ENCODE results near the gene ESRRB.

ESRRB gene
- total RNA-seq: 0.04 to 0.12 reads per million in 2 experiments

GRCh38 chr14:76375947-76376404, at the start of gene ESRRB:
Gene ESRRB (plus strand): TSS chr14:76376137. CDS start chr14:76376402, 265 bp downstream.
- DNase-seq (ENCODE audit: low read depth): no peak

- no peak for DNase-seq (ENCODE audit: low read depth)
These were observed 48.8 kb upstream of the ESRRB start for GRCh38 chr14:76326918-76327689.

GRCh38 chr14:76328457-76329137, 47.3 kb upstream of the ESRRB start:
- no peak for DNase-seq (ENCODE audit: low read depth)

DNA sequence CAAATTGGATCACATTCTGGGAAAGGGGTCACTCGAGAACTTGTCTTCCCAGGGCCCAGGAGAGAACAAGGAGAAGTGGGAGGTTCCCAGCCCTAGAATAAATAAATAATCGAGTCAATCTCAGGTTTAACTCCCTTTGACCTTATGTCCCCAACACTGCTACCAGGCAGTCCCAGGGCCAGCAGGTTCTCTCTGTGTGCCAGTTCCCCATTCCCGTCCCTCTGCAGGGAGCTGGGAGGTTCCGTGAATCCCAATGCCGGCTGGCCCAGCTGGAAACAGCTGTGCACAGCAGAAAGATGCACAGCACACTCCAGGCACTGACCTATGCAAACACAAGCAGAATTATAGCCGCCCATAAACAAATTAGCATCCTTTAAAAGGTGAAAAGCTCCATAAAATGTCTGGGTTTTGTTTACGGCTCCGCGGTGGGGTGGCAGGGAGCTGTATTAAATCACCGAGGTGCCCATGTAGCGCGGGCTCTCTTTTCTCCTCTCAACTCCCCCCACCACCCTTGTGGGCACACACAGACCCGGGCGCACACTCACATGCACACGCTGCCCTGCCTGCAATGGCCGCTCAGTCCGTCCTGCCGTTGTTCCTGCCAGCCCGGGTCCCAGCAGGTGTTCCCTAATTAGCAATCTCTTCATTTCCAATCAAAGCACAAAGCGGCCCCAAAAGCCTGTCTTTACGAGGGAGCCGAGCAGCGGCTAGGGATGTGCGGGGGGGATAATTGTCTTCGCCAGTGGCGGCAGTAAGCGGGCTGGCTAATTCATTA, 46.6 kb upstream of the ESRRB start:
- no peak for DNase-seq (ENCODE audit: low read depth)

DNA sequence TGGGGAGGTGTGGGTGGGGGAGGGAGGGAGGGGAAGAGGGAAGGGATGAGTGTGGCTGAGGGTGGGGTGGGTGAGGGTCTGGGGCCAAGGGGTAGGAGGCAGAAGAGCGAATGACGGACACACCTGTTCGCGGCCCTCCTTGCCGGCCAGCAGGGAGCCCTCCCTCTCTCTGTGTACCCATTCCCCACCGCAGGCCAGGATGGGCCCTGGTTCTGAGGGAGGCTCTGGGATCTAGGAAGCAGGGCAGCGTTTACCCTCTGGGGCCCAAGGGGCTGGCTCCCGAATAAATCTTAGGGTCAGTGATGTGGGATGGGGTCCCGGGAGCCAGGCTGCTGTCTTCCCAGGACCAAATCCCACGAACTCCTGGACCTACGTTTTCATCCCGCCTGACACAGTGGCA, 46.0 kb upstream of the ESRRB start:
- no peak for DNase-seq (ENCODE audit: low read depth)

DNA sequence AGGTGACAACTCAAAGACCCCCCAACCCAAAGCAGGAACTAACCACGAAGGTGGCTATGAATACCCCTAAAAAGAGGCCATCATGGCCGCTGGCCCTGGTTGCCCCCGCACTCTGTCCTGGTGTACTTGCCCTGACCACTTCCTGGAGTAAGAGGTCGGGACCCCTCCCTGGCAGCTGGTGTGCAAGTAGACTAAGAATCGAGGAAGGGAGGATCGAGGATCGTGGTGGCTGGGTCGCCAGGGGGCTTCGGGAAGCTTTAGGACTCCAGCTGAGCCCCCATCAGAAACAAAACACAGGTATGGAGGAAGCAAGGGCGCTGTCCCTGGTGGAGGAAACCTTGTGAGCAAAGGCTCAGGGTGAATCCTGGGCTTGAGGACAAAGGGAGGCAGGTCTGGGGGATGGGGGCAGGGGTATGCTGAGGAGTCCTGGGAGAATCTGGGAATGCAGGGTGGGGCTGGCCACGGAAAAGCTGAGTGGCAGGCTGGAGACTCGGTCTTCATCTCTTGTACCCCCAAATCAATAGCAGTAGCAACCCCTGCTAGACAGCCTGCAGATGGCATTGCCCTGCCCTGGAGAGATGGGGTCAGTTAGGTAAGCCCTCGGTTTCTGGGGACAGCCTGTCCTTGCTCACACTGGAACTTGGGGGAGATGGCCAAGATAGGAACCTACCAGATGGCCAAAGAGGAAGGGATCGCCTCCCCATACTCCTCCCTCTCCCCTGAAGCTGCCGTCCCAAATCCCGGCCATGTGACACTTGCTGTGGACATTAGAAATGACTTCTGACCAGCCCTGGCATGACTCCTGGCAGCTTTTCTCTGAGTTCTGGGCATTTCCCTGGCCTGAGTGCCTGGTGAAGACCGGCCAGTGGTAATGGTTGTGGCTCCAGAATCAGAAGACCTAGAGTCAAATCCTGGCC, 45.3 kb upstream of the ESRRB start:
- DNase-seq (ENCODE audit: low read depth): no peak

DNA sequence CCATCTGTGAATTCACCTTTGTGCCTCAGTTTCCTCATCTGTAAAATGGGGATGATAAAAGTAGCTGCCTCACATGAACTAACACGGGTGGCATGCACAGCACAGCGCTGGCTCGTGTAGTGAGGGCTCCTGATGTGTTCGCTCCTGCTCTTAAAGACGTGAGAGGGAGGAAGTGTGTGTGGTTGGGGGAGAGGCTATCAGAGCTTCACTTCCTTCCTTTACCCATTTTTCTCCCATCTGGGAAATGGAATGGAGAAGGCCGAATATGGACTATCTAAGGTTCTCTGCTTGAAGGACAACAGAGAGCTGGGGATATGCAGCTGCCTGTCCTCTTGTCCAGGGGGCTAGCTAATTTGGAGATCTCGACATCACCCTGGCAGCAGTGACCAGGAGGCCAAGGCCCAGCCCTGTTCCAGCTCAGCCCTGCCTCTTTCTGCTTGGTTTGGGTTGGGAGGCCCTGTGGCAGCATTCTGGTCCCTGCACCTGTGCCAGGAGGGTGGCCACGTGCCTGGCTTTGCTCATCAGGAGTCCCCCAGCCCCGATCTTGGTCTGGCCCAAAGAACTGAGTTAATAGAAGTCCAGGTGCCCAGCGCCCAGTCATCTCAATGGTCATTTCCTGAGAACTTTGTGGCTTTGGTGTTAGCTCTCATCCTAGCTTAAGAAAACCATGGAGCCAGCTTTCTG, 44.5 kb upstream of the ESRRB start:
- DNase-seq (ENCODE audit: low read depth): no peak

DNA sequence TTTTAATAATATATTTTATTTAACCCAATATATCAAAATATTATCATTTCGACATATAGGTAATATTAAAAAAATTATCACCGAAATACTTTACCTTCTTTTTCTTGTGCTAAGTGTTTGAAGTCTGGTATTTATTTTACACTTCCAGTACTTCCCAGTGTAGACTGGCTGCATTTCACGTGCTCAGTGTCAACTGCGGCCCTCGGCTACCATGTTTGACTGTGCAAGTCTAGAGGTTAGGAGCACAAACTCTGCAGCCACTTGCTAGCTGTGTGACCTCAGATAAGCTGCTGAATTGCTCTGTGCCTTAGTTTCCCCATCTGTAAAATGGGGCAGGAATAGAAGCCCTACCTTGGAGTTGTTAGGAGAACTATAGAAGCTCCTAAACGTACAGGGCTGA, 42.3 kb upstream of the ESRRB start:
- DNase-seq (ENCODE audit: low read depth): no peak

- no peak for DNase-seq (ENCODE audit: low read depth)
These were observed 41.6 kb upstream of the ESRRB start for GRCh38 chr14:76334316-76334715.

- no peak for DNase-seq (ENCODE audit: low read depth)
These were observed 39.1 kb upstream of the ESRRB start for GRCh38 chr14:76336876-76337275.

DNA sequence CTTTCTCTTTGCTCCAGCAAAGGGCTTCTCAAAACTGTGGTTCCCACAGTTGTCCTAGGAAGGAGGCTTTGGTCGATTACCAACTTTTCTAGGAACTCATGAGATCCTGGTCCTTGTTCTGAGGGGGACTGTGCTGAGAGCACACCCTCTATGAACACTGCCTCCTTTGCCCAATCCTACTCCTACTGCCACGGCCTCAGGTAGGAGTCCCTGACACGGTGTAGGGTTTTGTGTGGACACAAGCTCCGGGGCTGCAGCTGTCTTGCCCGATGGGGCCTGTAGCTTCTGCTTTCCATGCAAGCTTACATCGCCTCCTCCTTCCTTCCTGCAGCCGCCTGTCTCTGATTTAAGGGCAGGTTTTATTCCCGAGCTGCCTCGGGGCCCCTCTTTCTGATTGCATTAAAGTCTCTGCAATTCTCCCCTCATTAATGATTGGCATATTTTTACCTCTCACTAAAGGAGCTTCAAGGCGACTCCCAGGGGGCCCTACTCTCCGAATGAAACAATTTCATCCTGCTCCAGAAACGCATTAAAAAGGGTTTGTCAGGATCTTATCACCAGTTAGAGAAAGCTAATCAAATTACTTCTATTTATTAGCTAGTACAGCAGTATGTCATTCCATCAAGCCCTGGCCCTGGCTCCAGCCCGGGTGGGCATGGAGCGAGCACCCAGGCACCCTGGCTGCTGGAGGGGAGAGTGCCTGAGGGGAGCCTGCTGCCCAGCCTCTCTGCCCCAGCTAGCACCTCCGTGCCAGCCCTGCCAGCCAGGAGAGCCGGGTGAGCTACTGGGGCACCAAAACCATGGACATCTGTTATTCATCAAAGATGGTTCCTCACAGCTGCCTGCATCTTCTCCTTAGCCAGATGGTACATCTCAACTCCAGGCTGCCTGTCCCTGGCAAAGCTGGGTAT, 38.0 kb upstream of the ESRRB start:
- DNase-seq (ENCODE audit: low read depth): no peak

- no peak for DNase-seq (ENCODE audit: low read depth)
These were observed 36.0 kb upstream of the ESRRB start for GRCh38 chr14:76339728-76340615.

DNA sequence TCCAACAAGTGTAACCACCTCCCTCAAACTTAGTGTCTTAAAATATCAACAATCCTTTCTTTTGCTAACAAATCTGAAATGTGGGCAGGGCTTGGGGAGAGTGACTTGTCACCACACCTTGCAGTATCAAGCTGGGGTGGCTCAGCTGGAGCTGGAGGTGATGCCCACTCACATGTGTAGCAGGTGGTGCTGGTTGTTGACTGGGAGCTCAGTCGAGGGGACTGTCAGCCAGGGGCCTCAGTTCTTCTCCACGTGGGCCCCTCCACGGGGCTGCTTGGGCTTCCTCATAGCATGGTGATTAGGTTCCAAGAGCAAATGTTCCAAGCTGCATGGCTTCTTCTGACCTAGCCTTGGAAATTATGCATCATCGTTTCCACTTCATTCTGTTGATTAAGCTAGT, 32.6 kb upstream of the ESRRB start:
- no peak for DNase-seq (ENCODE audit: low read depth)

DNA sequence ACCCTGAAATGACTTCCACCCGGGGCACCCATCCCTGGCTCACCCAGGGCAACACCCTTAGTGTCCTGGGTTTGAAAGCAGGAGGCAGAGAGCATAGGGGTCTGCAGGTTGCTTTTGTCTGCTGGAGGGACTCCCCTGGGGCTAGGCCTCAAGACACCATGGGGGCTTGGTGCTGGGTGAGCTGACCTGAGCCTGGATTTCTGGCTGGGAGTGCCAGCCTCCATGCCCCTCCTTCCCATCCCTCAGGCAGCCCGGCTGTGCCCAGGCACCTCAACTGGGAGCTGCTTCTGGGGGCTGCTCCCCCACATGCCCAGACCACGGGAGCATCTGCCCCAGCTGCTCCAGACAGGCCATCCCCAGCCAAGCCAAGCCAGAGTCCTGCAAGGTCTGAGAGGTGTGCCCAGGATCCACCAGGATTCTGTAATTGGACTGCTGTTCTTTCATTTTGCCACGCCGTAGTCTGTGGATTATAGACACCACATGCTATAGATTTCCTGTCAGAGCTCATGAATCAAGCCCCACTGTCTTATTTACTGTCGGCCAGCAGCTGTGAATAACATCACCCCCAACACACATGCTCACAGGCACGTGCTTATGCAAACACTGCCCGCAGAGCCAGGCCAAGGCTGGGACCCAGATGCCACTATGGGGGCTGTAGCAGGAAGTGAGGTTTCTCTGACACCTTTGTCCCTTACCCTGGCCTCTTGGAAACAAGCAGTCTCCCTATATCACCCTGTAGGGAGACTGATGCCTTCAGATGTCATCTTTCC, 29.4 kb upstream of the ESRRB start:
- DNase-seq (ENCODE audit: low read depth): no peak

DNA sequence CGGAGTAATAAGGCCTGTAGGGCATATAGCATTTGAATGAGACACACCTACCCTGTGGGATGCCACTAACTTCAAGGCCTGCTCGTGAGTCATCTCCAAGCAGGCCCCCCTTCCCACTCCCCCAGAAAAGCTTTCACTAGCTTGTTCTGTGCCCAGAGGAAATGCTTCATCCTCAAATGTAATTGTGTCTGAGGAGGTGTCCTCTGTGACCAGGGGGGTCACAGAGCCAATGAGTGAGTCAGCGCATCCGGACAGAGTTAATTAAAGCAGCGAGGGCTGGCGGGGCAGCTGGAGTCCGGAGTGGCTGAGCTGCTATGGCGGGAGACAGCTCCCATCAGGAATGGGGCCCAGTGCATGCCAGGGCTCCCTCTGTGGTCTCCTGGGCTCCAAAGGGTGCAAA, 27.0 kb upstream of the ESRRB start:
- no peak for DNase-seq (ENCODE audit: low read depth)

DNA sequence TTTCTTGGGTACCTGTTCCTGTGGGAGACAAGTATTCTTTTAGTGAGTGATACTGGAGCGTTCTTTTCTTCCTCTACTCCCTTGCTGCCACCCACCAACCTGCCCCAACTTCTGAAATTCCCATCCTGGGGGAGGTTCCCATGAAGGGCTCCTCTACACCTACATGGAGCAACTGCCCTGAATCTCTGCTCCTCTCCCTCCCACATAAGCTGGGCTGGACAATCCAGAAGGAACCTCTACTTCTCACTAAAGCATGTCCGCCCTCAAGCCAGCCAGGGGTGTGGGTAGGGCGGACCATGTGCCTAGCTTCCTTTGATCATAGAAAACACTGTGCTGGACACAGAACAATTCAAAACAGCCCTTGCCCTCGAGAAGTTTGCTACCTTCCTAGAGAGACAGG, 25.9 kb upstream of the ESRRB start:
- DNase-seq (ENCODE audit: low read depth): no peak

DNA sequence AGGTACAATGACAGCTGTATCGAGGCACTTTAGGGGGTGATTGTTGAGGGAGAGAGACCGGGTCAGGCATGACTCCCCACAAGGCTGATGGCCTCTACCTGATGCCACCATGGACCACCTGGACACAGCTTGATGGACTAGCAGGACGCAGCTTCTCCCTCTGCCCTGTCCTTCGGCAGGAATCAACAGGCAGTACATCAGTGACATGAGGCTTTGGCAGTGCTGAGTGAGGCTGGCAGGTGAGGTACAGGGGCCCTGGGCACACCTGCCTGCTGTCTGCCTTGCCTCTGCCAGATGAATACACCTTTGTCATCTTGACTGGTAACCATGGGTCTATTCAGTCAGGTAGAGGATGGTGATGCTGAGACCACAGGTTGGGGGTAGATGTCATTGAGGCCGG, 25.3 kb upstream of the ESRRB start:
- no peak for DNase-seq (ENCODE audit: low read depth)

DNA sequence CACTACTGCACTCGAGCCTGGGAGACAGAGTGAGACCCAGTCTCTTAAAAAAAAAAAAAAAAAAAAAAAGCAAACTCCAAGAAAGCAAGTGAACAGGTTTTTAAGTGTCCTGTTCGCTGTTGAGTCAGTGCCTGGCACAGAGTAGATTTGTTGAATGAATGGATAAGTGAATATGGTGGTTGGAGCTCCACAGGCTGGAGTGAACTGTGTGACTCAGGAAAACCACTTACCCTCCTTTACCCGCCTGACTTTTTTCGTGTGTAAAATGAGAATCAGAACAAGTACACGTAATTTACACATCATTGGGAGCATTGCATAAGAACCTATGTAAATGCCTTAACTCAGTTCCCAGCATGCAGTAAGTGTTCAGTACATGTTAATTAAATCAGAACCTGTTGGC, 24.0 kb upstream of the ESRRB start:
- DNase-seq (ENCODE audit: low read depth): no peak
